CD4-positive, alpha-beta T cell (primary cell): ENCODE measurements around the gene MUC2. TPM values are rescaled to one million over a fixed set of nuclear protein-coding genes. Genes with fewer than 3 reads are reported as not detected.
A peak's percentile ranks its signal among the peaks of the same experiment; 100 is the strongest.

Experiments
- ATAC-seq: fragments of 200-7000 bp; cut with Tn5 transposase; one replicate; pipeline ENCODE4 v1.10.0; 2022; ENCODE audit warnings: mild to moderate bottlenecking; ENCODE audit not compliant: poor library complexity
- CTCF ChIA-PET: fragments of 350-600 bp; sonication (Branson Sonifier 250); formaldehyde crosslinking; loops from one replicate; lab custom pipeline; 2021; ENCODE audit warnings: antibody characterized with exemption, inconsistent platforms; lab: Charles Lee
- POLR2A ChIA-PET: fragments of 350-600 bp; sonication (Branson Sonifier 250); formaldehyde crosslinking; loops from one replicate; lab custom pipeline; 2021; ENCODE audit warnings: antibody characterized with exemption, inconsistent platforms; lab: Charles Lee
- DNase-seq, 14 experiments: peaks; one replicate each; pipeline ENCODE4 v3.0.0-alpha.2; 2013 to 2020; ENCODE audit warnings: mixed read lengths in 2 of 14
- H3K27ac ChIP-seq, 2 donors: one replicate each; pipeline versions ENCODE4 v1.5.1 to v1.7.0; 2013; ENCODE audit warnings: low read length in 2 of 2, low read depth in 1 of 2, mild to moderate bottlenecking in 1 of 2
- H3K27me3 ChIP-seq, 2 experiments: 1 replicate in 1 of 2; 2 replicates in 1 of 2; pipeline versions ENCODE4 v1.6.1 to v1.7.0; 2013; ENCODE audit warnings: low read length in 2 of 2, control low read depth in 1 of 2, mild to moderate bottlenecking in 1 of 2, moderate library complexity in 1 of 2; ENCODE audit not compliant: insufficient read depth in 2 of 2, control insufficient read depth in 1 of 2
- H3K36me3 ChIP-seq: one replicate; pipeline ENCODE4 v1.6.1; 2013; ENCODE audit warnings: low read length, control low read depth; ENCODE audit not compliant: insufficient read depth
- H3K4me1 ChIP-seq: one replicate; pipeline ENCODE4 v1.6.1; 2013; ENCODE audit warnings: low read length, control low read depth; ENCODE audit not compliant: insufficient read depth
- H3K4me3 ChIP-seq: one replicate; pipeline ENCODE4 v1.5.1; 2013; ENCODE audit warnings: mild to moderate bottlenecking, low read length, moderate library complexity
- H3K9me3 ChIP-seq, 2 experiments: 1 replicate in 1 of 2; 2 replicates in 1 of 2; pipeline versions ENCODE4 v1.6.1 to v1.7.0; 2013; ENCODE audit warnings: low read length in 2 of 2, mild to moderate bottlenecking in 2 of 2, control low read depth in 1 of 2, moderate library complexity in 1 of 2; ENCODE audit not compliant: control insufficient read depth in 1 of 2, insufficient read depth in 1 of 2
- H3K27ac Mint-ChIP-seq: one replicate; pipeline ENCODE4 v1.8.0; 2020; ENCODE audit warnings: mixed read lengths
- H3K27me3 Mint-ChIP-seq: one replicate; pipeline ENCODE4 v1.8.0; 2021; ENCODE audit warnings: mixed read lengths
- H3K36me3 Mint-ChIP-seq: one replicate; pipeline ENCODE4 v1.8.0; 2021; ENCODE audit warnings: low read depth, mixed read lengths
- H3K4me1 Mint-ChIP-seq: one replicate; pipeline ENCODE4 v1.8.0; 2021; ENCODE audit warnings: low read depth, mixed read lengths
- H3K4me3 Mint-ChIP-seq: one replicate; pipeline ENCODE4 v1.8.0; 2020; ENCODE audit warnings: mild to moderate bottlenecking, mixed read lengths
- H3K9me3 Mint-ChIP-seq: one replicate; pipeline ENCODE4 v1.8.0; 2020; ENCODE audit warnings: mixed read lengths
- CTCF ChIP-seq: fragments of 200-600 bp; IDR thresholded peaks from one replicate; pipeline ENCODE4 v1.8.0; 2022; ENCODE audit warnings: antibody characterized with exemption, mild to moderate bottlenecking
- intact Hi-C, 2 experiments: fragments of 100-400 bp; cut with DNase I in 1 of 2; cut with micrococcal nuclease in 1 of 2; formaldehyde crosslinking; loops; one replicate each; pipeline versions ENCODE4 v1.15.1 to v1.9.0; 2023 to 2025; cut with DNase I, micrococcal nuclease
- total RNA-seq, 174 experiments: library from RNA in 2 of 174; stranded (reverse) in 2 of 174; gene quantifications; one replicate each; pipeline ENCODE4 v1.2.3 and lab custom pipeline; 2021 to 2026

Gene MUC2
- total RNA-seq, 2 experiments from 2014 or later: not detected

- Mint-ChIP-seq H3K4me3 (no peak overlapping the region), H3K36me3 (no peaks in the 10 kb centered on the region), H3K9me3 (no peaks in the 10 kb centered on the region), H3K4me1 (no peaks in the 10 kb centered on the region), H3K27ac (no peak overlapping the region), H3K27me3 (peaks cover 5% of the 10 kb centered on the region)
- no peak for TF ChIP-seq CTCF
- Histone ChIP-seq H3K4me1 (no peaks in the 10 kb centered on the region), H3K4me3 (no peak overlapping the region), H3K27me3 (no peaks in the 10 kb centered on the region), H3K9me3 (peaks cover 0 to 13% of the 10 kb centered on the region in 2 experiments), H3K36me3 (no peaks in the 10 kb centered on the region), H3K27ac (no peak overlapping the region)
- ChIA-PET POLR2A (no interaction called here), CTCF (no interaction called here)
- ATAC-seq: no peak
- DNase-seq: peak in 1 of 14 experiments; percentile 12
- intact Hi-C loops: no loop called here
Observed at GRCh38 chr11:1118755-1119603, 44.3 kb downstream of the MUC2 start.

- peaks cover 4% of the 10 kb centered on the region for H3K9me3 Mint-ChIP-seq
- H3K27ac ChIP-seq: no peak overlapping the region
- H3K27ac Mint-ChIP-seq: no peak overlapping the region
- ATAC-seq (no peak), DNase-seq (peak in 1 of 14 experiments; percentile 3)
- H3K36me3 Mint-ChIP-seq: no peaks in the 10 kb centered on the region
- no peak for TF ChIP-seq CTCF
- no peaks in the 10 kb centered on the region for H3K36me3 ChIP-seq
- CTCF ChIA-PET: no interaction called here
- H3K9me3 ChIP-seq: peaks cover 0 to 13% of the 10 kb centered on the region in 2 experiments
- no peak overlapping the region for H3K4me3 ChIP-seq
- no peaks in the 10 kb centered on the region for H3K27me3 ChIP-seq
- no peak overlapping the region for H3K4me3 Mint-ChIP-seq
- intact Hi-C loops: no loop called here
- no peaks in the 10 kb centered on the region for H3K4me1 ChIP-seq
- H3K4me1 Mint-ChIP-seq: no peaks in the 10 kb centered on the region
- POLR2A ChIA-PET: no interaction called here
- peaks cover 11% of the 10 kb centered on the region for H3K27me3 Mint-ChIP-seq
Observed at GRCh38 chr11:1119604-1120146, 45.0 kb downstream of the MUC2 start.

- no peak overlapping the region for H3K4me3 ChIP-seq
- Mint-ChIP-seq H3K4me1 (no peaks in the 10 kb centered on the region), H3K4me3 (no peak overlapping the region), H3K9me3 (peaks cover 4% of the 10 kb centered on the region), H3K27ac (no peak overlapping the region), H3K27me3 (peaks cover 11% of the 10 kb centered on the region), H3K36me3 (no peaks in the 10 kb centered on the region)
- ChIA-PET CTCF (no interaction called here), POLR2A (no interaction called here)
- DNase-seq (peak in 1 of 14 experiments; percentile 7), ATAC-seq (no peak)
- no peak for TF ChIP-seq CTCF
- no peaks in the 10 kb centered on the region for H3K36me3 ChIP-seq
- intact Hi-C loops: no loop called here
- no peaks in the 10 kb centered on the region for H3K4me1 ChIP-seq
- no peaks in the 10 kb centered on the region for H3K27me3 ChIP-seq
- peaks cover 0 to 14% of the 10 kb centered on the region in 2 experiments for H3K9me3 ChIP-seq
- H3K27ac ChIP-seq: no peak overlapping the region
Observed at GRCh38 chr11:1120532-1121330, 46.1 kb downstream of the MUC2 start.
